Endothelial cell of umbilical vein (primary cell): Measurements from ENCODE around the gene TRMT2A. TPM values are rescaled to one million over a fixed set of nuclear protein-coding genes. Genes with fewer than 3 reads are reported as not detected.

Experiments
- BruUV-seq: library from RNA; stranded (reverse); fragments of 400-500 nt; replicated peaks from 2 replicates; lab custom pipeline; 2021; lab: Mats Ljungman, UMichigan
- CTCF ChIA-PET: fragments of 300-600, 350-600 bp; sonication (Branson Sonifier 250); formaldehyde crosslinking; loops from one replicate; lab custom pipeline; 2021; ENCODE audit warnings: antibody characterized with exemption, inconsistent platforms; lab: Charles Lee
- POLR2A ChIA-PET: fragments of 300-600, 350-600 bp; sonication (Branson Sonifier 250); formaldehyde crosslinking; loops from one replicate; lab custom pipeline; 2021; ENCODE audit warnings: antibody characterized with exemption, inconsistent platforms; lab: Charles Lee
- DNase-seq: peaks from one replicate; pipeline ENCODE4 v3.0.0-alpha.2; 2011; ENCODE audit warnings: low read depth, low spot score
- FAIRE-seq: peaks from 2 replicates; lab custom pipeline; 2011; peaks lifted over from hg19 to GRCh38; lab: Jason Lieb, UNC
- H2AFZ ChIP-seq: 2 replicates; pipeline ENCODE4 v1.6.0; 2012; ENCODE audit warnings: low read depth, low read length, control low read depth, inconsistent platforms
- H3K27ac ChIP-seq: 2 replicates; pipeline ENCODE4 v1.5.1; 2011; ENCODE audit warnings: low read depth, mild to moderate bottlenecking, control low read depth, low read length, moderate library complexity; ENCODE audit not compliant: insufficient read depth
- H3K27me3 ChIP-seq, 2 experiments: 2 replicates each; pipeline versions ENCODE4 v1.6.0 to v1.6.1; 2011; ENCODE audit warnings: low read length in 2 of 2, mixed read lengths in 1 of 2; ENCODE audit not compliant: control insufficient read depth in 2 of 2, insufficient read depth in 2 of 2
- H3K36me3 ChIP-seq, 2 experiments: 2 replicates in 1 of 2; 3 replicates in 1 of 2; pipeline ENCODE4 v1.5.1; 2011; ENCODE audit warnings: low read length in 2 of 2, mild to moderate bottlenecking in 1 of 2, moderate library complexity in 1 of 2; ENCODE audit not compliant: control insufficient read depth in 2 of 2, insufficient read depth in 2 of 2; ENCODE audit errors: extremely low read depth in 1 of 2
- H3K4me1 ChIP-seq: 3 replicates; pipeline ENCODE4 v1.5.1; 2011; ENCODE audit warnings: mild to moderate bottlenecking, low read length; ENCODE audit not compliant: control insufficient read depth, insufficient read depth; ENCODE audit errors: extremely low read depth
- H3K4me2 ChIP-seq: 2 replicates; pipeline ENCODE4 v1.6.1; 2011; ENCODE audit warnings: low read length, control low read depth, mixed read lengths; ENCODE audit not compliant: insufficient read depth
- H3K4me3 ChIP-seq, 3 experiments: fragments of 200-600 bp in 1 of 3; sonication (generic), shearing (Covaris generic) in 1 of 3; replicated peaks in 1 of 3; 2 replicates each; pipeline ENCODE4 v1.5.1; 2011 to 2016; ENCODE audit warnings: control low read depth in 3 of 3, low read length in 3 of 3, mild to moderate bottlenecking in 2 of 3, inconsistent platforms in 1 of 3, low read depth in 1 of 3, moderate library complexity in 1 of 3; ENCODE audit not compliant: insufficient read depth in 1 of 3
- H3K79me2 ChIP-seq: 2 replicates; pipeline ENCODE4 v1.6.0; 2012; ENCODE audit warnings: low read length, inconsistent platforms; ENCODE audit not compliant: control insufficient read depth, insufficient read depth
- H3K9ac ChIP-seq: replicated peaks from 2 replicates; pipeline ENCODE3; 2011; ENCODE audit warnings: low read length, control low read depth; ENCODE audit not compliant: insufficient read depth; ENCODE audit errors: extremely low read depth
- H3K9me1 ChIP-seq: replicated peaks from 3 replicates; pipeline ENCODE4 v1.6.0; 2011; ENCODE audit warnings: mild to moderate bottlenecking, low read length; ENCODE audit not compliant: control insufficient read depth, insufficient read depth; ENCODE audit errors: extremely low read depth
- H3K9me3 ChIP-seq: replicated peaks from 2 replicates; pipeline ENCODE4 v1.5.1; 2012; ENCODE audit warnings: low read length, inconsistent platforms; ENCODE audit not compliant: control insufficient read depth, insufficient read depth
- H4K20me1 ChIP-seq: replicated peaks from 2 replicates; pipeline ENCODE3; 2011; ENCODE audit warnings: mild to moderate bottlenecking, low read length; ENCODE audit not compliant: control insufficient read depth, insufficient read depth; ENCODE audit errors: extremely low read depth
- CTCF ChIP-seq, 2 donors: IDR thresholded peaks; 1 replicate in 1 of 2; 2 replicates in 1 of 2; pipeline ENCODE4 v1.5.1; 2011; ENCODE audit warnings: low read length in 2 of 2, mild to moderate bottlenecking in 2 of 2, moderate library complexity in 2 of 2, control low read depth in 1 of 2, inconsistent platforms in 1 of 2, low read depth in 1 of 2; ENCODE audit not compliant: insufficient read depth in 1 of 2; ENCODE audit errors: extremely low read depth in 1 of 2
- EZH2 ChIP-seq: IDR thresholded peaks from 2 replicates; pipeline ENCODE4 v1.6.1; 2012; ENCODE audit warnings: borderline replicate concordance, low read depth, mild to moderate bottlenecking, moderate library complexity, low read length, inconsistent platforms; ENCODE audit not compliant: severe bottlenecking
- FOS ChIP-seq: IDR thresholded peaks from 2 replicates; pipeline ENCODE4 v1.6.1; 2011; ENCODE audit warnings: mild to moderate bottlenecking, low read length, moderate library complexity, borderline replicate concordance; ENCODE audit not compliant: insufficient read depth
- GATA2 ChIP-seq: IDR thresholded peaks from 2 replicates; pipeline ENCODE4 v1.7.0; 2011; ENCODE audit warnings: low read depth, mild to moderate bottlenecking, moderate library complexity, mixed read lengths, low read length; ENCODE audit not compliant: insufficient read length, insufficient read depth
- JUN ChIP-seq: IDR thresholded peaks from 2 replicates; pipeline ENCODE4 v1.6.1; 2011; ENCODE audit warnings: borderline replicate concordance, low read depth; ENCODE audit not compliant: insufficient read length, insufficient read depth
- MYC ChIP-seq: IDR thresholded peaks from one replicate; pipeline ENCODE4 v1.6.1; 2011; ENCODE audit warnings: mild to moderate bottlenecking, low read depth, low read length
- POLR2A ChIP-seq: IDR thresholded peaks from 2 replicates; pipeline ENCODE4 v1.6.1; 2012; ENCODE audit warnings: low read depth, mild to moderate bottlenecking, control low read depth, low read length
- POLR2AphosphoS5 ChIP-seq: IDR thresholded peaks from 2 replicates; pipeline ENCODE4 v1.6.1; 2012; ENCODE audit warnings: low read depth, mild to moderate bottlenecking, control low read depth, low read length, moderate library complexity; ENCODE audit not compliant: insufficient read depth
- dilution Hi-C: fragments of 300-500 bp; cut with MboI; formaldehyde crosslinking; loops from one replicate; pipeline ENCODE4 v1.15.0; 2019; ENCODE audit warnings: low sequenced_read_pairs; ENCODE audit not compliant: extremely low pct_ligation_motif_present
- intact Hi-C: fragments of 100-400 bp; cut with micrococcal nuclease; formaldehyde crosslinking; loops from one replicate; pipeline ENCODE4 v1.10.0; 2022
- polyA plus RNA-seq, 4 experiments: library from polyadenylated mRNA; depleted of rRNA in 3 of 4; stranded (reverse) in 3 of 4; unstranded in 1 of 4; fragments of >200 nt; gene quantifications; 2 replicates each; pipeline versions ENCODE4 v1.2.1 to v1.2.3, GENCODE V29; 2011 to 2012; ENCODE audit warnings: missing spikeins in 1 of 4
- total RNA-seq: library from RNA; stranded (reverse); gene quantifications from 2 replicates; pipeline ENCODE4 v1.2.3, GENCODE V29; 2021
- TF ChIP-seq, protein P1 (sequence below): IDR thresholded peaks from 2 replicates; pipeline ENCODE4 v1.6.1; 2011; ENCODE audit not compliant: insufficient read depth, insufficient read length

The TRMT2A gene
- total and polyA plus RNA-seq, 2 donors (not counting 3 experiments of a cell fraction or from before 2014, with no cell fraction given), result 51.2 to 61.9 TPM

- no peaks in the 10 kb centered on the region for H3K4me1 ChIP-seq
- no peaks in the 10 kb centered on the region for H4K20me1 ChIP-seq
- peaks cover 18 to 67% of the 10 kb centered on the region in 2 experiments for H3K36me3 ChIP-seq
- no TSS peak for BruUV-seq
- peaks cover 15% of the 10 kb centered on the region for H3K79me2 ChIP-seq
- intact Hi-C loops (no loop called here), dilution Hi-C loops (no loop called here)
- DNase-seq (no peak), FAIRE-seq (no peak)
- H3K9me3 ChIP-seq, result no peaks in the 10 kb centered on the region
- no peak overlapping the region for H3K4me3 ChIP-seq
- no peak overlapping the region for H3K27ac ChIP-seq
- H3K4me2 ChIP-seq, result no peak overlapping the region
- no peaks in the 10 kb centered on the region for H3K27me3 ChIP-seq
- TF ChIP-seq MYC (no peak), CTCF (IDR thresholded peaks at IDR 0.05; ENCODE audit: extremely low read depth in 1 of 2, insufficient read depth in 1 of 2, low read depth in 1 of 2, low read length in 2 of 2) (no peak), FOS (no peak), EZH2 (no peak), POLR2A (no peak), JUN (no peak), POLR2AphosphoS5 (no peak), GATA2 (no peak)
- TF ChIP-seq, protein P1, sequence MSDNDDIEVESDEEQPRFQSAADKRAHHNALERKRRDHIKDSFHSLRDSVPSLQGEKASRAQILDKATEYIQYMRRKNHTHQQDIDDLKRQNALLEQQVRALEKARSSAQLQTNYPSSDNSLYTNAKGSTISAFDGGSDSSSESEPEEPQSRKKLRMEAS, result no peak
- no peak overlapping the region for H2AFZ ChIP-seq
- no peaks in the 10 kb centered on the region for H3K9me1 ChIP-seq
- no peak overlapping the region for H3K9ac ChIP-seq
- ChIA-PET POLR2A (no interaction called here), CTCF (interaction anchor here (1.5 kb wide), 1 partner anchor 384 kb away, joined by 3 read pairs; the partner anchor contains the start of gene GP1BB)
Measured at GRCh38 chr22:20107471-20107901, 9.5 kb downstream of the TRMT2A start.
